Astrocyte of the hippocampus (primary cell): ENCODE measurements around the gene ZDHHC6.
"Not testable (repeated sequence)": the region's sequence is repeated elsewhere in the genome, so short reads cannot be mapped to it uniquely, and the experiment has no call there.

ENCODE experiments used
- DNase-seq: peaks from one replicate; pipeline ENCODE4 v3.0.0; 2011; ENCODE audit warnings: low read depth, low spot score

ZDHHC6 gene, protein sequence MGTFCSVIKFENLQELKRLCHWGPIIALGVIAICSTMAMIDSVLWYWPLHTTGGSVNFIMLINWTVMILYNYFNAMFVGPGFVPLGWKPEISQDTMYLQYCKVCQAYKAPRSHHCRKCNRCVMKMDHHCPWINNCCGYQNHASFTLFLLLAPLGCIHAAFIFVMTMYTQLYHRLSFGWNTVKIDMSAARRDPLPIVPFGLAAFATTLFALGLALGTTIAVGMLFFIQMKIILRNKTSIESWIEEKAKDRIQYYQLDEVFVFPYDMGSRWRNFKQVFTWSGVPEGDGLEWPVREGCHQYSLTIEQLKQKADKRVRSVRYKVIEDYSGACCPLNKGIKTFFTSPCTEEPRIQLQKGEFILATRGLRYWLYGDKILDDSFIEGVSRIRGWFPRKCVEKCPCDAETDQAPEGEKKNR

DNA sequence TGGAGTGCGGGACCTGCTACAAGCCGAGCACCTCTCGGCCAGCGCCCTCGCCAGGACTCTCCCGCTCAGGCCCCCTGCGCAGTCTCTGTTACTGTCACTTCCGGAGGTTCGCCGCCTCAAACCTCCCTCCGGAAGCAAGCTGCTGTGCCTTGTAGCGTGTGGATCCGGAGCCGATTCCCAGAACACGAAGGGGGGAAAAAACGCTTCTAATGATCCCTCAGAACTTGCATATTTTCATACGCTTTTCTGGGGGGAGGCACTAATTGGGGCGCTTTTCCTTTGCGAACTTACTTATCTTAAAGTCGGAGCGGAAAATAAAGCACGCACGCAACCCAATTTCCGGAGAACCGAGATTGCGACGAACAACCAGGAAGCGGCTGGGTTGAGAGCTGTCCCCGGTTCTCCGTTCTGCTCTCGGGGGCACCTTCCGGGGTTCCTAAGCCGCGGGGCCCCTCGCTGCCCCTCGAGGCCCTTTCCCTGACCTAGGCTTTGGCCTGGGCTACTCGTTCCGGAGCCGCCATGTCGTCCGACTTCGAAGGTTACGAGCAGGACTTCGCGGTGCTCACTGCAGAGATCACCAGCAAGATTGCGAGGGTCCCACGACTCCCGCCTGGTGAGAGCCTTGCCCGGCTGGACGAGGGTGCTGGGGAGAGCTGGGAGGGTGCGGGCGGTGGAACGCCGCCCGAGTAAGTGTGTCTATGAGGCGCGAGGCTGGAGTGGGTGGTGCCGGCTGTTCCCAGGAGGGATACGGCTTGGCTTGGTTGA, at the start of gene ZDHHC6, which contains the start of gene VTI1A:
Gene ZDHHC6, minus strand, starts transcription at position 60 of the 765 bp plus-strand sequence. CDS start 1,478 bp downstream, outside the sequence.
Gene VTI1A, plus strand, starts transcription at position 361 of the 765 bp plus-strand sequence. Its CDS starts 159 bp downstream, at position 520.
- peak; percentile 91 for DNase-seq

- DNase-seq = no peak
Measured at GRCh38 chr10:112492736-112493135, 46.0 kb upstream of the ZDHHC6 start.

DNA sequence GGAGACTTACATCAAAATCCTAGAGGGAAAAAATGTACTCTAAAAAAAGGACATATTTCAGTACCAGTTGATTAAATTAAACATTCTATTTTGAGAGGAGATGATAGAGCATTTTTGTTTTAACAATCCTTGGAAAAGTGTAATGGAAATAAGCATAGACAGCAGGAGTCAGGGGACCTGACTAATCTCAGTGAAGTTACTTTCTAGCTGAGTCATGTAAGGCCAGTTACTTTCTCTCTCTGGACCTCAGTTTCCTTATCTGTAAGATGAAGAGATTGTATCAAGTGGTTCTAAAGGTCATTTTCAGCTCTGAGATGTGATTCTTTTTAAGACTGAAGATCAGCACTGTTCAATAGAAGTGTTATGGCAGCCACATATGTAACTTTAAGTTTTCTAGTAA, 44.4 kb upstream of the ZDHHC6 start:
- no peak for DNase-seq

- DNase-seq = peak; percentile 36
Measured at GRCh38 chr10:112490545-112490944, 43.8 kb upstream of the ZDHHC6 start.

DNA sequence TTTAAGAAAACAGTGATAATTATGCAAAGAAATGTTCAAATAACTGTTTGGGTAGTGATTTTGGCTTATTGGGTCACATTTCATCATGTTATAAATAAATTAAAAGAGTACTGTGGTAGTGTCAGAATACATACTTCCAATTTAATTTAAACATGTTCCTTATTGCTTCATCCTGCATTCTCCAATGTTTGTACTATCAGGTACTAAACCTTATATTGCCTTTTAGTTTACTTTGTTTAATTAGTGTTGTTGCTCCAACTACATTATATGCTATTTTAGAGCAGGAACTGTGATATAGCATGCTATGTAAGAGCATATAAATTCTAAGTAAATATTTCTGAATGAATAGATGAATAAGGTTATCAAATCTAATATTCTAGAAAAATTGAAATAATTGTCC, 41.2 kb upstream of the ZDHHC6 start:
- no peak for DNase-seq

- DNase-seq = no peak
Measured at GRCh38 chr10:112484399-112484798, 37.7 kb upstream of the ZDHHC6 start.

DNA sequence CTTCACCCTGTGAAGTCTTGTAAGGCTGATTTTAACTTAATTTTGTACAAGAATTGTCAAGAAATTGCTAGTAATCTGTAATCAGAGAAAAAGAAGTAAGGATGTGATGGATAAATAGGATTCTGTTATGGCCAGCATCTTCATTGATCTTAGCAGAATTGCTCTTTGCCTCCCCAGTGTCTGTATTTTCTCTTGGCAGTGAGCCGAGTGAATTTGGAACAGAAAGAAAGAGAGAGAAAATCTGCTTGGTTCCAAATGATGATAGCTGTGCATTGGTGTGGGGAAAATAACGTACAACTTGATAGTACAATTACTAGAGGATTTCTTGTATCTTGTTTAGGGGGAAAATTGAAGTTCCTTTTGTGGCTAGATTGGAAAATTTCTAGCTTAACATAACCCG, 34.9 kb upstream of the ZDHHC6 start:
- DNase-seq = no peak

GRCh38 chr10:112475575-112476218, 29.0 kb upstream of the ZDHHC6 start:
- peak; percentile 32 for DNase-seq

- peak; percentile 45 for DNase-seq
Measured at GRCh38 chr10:112471878-112472487, 25.3 kb upstream of the ZDHHC6 start.

GRCh38 chr10:112467541-112468075, 20.9 kb upstream of the ZDHHC6 start:
- peak; percentile 15 for DNase-seq

DNA sequence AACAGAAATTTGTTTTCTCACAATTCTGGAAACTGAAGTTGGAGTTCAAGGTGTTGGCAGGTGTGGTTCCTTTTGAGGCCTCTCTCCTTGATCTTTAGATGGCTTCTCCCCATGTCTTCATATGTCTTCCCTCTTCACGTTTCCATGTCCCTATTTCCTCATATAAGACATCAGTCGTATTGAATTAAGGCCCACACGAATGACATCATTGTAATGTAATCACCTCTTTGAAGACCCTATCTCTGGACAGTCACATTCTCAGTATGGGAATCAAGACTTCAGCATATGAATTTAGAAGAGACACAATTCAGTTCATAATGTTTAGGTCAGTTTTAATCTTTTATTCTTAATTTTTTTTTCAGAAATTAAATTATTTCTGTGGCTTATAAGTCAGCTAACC, 20.1 kb upstream of the ZDHHC6 start:
- no peak for DNase-seq

- DNase-seq = no peak
Measured at GRCh38 chr10:112465299-112465883, 18.7 kb upstream of the ZDHHC6 start.

DNA sequence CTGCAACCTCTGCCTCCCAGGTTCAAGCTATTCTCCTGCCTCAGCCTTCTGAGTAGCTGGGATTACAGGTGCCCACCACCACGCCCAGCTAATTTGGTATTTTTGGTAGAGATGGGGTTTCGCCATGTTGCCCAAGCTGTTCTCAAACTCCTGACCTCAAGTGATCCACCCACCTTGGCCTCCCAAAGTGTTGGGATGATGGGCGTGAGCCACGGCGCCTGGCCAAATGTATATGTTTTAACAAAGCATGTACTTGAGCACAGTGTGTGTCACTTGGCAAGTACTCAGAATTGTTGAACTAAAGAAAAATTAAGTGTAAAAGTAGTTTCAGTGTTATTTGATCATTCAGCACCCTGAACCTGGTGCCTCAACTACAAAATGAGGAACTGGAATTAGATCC, 17.4 kb upstream of the ZDHHC6 start:
- DNase-seq = not testable (repeated sequence)

DNA sequence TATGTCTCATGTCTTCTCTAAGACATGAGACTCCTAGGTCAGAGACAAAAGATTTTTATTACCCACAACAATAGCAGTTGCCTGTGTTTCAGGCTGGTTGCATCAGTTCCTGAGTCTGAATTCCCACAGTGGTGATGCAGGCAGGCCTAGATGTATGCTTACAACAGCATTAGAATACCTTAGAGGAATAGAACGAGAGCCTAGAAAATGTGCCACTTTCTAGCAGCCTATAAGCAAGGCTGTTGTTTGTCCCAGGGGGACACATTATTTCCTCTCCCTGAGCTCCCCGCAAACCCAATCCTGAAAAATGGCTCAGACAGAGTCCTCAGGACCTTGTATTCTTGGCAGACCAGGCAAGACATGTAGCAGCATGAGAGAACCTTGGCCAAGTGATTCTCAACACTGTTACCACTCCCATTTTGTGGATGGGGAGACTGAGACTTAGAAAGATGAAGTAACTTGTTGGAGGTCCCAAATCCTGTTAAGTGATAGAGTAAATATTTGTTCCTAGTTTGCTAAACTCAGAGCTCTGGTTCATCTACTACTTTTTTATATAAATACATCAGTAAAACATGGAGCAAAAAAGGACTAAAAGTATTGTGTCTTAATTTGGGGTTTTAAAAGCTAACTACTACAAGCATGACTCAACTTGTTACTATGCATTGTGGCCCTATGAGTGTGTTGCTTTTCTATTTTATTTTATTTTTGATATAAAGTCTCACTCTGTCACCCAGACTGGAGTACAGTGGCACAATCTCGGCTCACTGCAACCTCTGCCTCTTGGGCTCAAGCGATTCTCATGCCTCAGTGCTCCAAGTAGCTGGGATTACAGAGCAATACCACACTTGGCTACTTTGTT, 14.5 kb upstream of the ZDHHC6 start:
- peak; percentile 28 for DNase-seq

- no peak for DNase-seq
Measured at GRCh38 chr10:112460366-112460765, 13.7 kb upstream of the ZDHHC6 start.

DNA sequence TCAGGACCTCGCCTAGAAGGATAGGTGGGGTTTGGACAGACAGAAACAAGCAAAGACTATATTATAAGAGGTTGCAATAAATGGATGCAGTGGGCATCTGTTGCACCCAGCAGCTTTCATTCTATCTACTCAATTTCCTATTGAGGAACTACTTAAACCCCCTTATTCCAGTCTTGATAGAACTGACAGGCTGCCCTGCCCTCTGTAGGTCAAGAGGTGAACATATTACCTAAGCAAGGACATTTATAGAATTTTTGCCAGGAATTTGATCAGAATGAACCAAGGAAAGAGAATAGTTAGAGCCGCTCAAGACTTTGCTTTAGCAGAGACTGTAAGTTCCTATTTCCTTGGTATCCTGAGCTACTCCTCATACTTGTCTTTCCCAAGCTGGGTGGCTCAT, 9.8 kb upstream of the ZDHHC6 start:
- no peak for DNase-seq

DNA sequence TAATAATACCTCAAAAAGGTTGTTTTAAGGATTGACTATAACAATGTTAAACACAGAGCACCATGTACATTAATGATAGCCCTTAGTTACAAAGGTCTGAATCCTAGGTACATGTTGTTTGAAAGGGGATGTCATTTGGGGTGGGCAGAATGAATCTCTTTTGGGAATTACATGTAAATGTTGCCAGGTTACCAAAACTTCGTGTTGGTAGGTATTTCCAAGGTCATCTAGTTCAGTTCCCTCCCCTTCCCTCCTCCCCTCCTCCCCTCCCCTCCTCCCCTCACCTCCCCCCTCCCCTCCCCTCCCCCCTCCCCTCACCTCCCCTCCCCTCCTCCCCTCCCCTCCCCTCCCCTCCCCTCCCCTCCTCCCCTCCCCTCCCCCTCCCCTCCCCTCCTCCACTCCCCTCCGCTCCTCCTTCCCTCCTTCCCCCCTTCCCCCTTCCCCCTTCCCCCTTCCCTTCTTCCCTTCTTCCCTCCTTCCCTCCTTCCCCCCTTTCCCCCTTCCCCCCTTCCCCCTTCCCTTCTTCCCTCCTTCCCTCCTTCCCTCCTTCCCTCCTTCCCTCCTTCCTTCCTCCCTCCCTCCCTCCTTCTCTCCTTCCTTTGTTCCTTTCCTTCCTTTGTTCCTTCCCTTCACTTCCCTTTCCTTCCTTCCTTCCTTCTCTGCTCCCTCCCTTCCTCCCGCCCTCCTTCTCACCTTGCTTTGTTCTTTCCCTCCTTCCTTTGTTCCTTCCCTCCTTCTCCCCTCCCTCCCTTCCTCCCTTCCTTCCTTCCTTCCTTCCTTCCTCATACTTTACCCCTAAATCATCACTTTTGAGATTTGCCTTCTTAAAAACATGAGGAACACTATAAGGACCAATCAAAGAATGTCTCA, 8.4 kb upstream of the ZDHHC6 start:
- no peak for DNase-seq

DNA sequence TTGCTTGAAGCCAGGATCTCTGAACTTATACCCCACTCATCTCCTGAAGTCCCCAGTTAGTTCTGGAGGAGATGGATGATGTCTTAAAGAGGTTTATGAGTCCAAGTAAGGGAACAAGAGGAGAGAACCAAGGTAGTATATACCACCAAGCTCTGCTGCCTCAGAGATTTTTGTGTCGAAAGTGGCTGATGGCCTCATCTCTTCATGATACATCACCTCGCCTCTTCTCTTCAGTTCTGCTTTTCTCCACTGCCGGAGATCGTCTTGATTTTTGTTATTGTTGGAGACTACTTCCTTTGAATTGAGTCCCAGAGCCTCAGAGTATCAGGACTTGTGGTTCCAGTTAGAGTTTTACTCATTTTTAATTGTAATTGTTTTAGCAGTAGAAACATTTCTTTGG, 2.2 kb upstream of the ZDHHC6 start:
- no peak for DNase-seq

- DNase-seq = no peak
Measured at GRCh38 chr10:112447620-112447928, 860 bp upstream of the ZDHHC6 start.
